Activated naive CD4-positive, alpha-beta T cell (primary cell): ENCODE data around the gene DYNLT2B.
"Not testable (repeated sequence)": the region's sequence is repeated elsewhere in the genome, so short reads cannot be mapped to it uniquely, and the experiment has no call there.

Experiments used
- DNase-seq, 4 experiments: peaks; one replicate each; lab custom pipeline; 2025; lab: John Stamatoyannopoulos, UW

The DYNLT2B gene

DNA sequence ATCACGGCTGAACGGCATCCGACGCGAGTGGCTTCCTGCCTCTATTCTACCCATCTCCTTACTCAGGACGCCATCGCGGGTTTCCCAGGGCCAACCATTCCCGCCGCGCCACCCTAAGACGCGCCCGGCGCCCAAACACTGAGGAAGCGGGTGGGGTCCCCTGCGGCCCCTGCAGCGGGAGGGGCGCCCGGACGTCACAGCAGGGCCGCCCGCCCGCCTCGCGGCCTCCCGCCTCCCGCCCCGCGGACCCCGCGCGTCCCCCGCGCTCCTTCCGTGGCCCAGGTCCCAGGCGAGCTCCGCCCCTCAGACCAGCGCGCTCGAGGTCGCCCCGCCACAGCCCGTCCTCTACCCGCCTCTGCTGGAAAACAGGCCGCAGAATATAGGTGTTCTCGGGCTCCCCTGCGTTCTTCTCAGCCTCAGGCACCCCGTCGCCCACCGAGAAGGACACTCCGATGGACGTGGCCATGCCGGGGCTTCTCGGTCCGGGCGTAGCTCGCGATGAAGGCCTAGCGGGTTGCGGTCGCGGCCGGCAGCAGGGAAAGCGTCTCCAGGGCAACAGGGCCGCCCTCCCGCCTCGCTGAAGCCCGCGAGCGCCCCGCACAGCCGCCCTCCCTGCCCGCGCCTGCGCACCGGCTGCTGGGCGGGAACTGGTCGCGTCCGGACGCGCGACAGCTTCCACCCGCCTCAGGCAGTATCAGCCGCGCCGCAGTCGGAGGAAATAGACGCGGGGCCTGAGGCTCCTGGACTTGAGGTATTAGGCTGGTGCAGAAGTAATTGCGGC lies at the start of gene DYNLT2B:
Gene DYNLT2B, minus strand, starts transcription at position 554 of the 781 bp plus-strand sequence. Its CDS starts 88 bp downstream, at position 466.
- DNase-seq = peak; percentile 58 to 84 (median 66)

DNA sequence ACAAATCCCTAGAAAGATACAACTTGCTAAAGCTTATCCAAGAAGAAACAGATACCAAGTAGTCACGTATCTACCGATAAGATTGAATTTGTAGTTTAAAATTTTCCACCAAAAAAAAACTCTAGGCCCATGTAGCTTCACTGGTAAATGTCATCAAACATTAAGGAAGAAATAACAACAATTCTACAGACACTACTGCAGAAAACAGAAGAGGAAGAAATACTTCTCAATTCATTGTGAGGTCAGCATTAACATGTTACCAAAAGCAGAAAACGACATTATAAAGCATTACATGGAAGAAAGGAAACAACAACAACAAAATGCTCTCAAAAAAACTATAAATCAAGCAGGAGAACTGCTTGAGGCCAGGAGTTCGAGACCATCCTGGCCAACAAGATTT lies 47.7 kb upstream of the DYNLT2B start:
- no peak for DNase-seq

DNA sequence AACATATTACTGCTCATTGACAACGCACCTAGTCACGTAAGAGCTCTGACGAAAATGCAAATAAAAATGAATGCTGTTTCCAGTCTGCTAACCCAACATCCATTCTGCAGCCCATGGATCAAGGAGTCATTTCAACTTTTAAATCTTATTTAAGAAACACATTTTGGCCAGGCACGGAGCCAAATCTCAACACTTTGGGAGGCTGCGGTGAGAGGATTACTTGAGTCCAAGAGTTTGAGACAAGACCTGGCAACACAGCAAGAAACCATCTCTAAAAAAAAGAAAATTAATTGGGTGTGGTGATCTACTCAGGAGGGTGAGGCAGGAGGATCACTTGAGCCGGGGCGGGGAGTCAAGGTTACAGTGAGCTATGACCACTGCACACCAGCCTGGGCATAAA lies 42.5 kb upstream of the DYNLT2B start:
- no peak for DNase-seq

DNA sequence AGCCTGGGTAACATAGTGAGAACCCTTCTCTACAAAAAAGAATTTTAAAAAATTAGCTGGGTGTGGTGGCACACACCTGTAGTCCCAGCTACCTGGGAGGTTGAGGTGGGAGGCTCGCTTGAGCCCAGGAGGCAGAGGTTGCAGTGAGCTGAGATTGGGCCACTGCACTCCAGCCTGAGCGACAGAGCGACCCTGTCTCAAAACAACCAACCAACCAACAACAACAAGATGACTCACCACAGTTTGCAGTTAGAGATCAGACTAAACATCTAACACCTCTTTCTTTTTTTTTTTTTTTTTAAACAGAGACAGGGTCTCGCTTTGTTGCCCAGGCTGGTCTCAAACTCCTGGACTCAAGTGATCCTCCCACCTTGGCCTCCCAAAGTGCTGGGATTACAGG lies 40.5 kb upstream of the DYNLT2B start:
- DNase-seq = not testable (repeated sequence)

DNA sequence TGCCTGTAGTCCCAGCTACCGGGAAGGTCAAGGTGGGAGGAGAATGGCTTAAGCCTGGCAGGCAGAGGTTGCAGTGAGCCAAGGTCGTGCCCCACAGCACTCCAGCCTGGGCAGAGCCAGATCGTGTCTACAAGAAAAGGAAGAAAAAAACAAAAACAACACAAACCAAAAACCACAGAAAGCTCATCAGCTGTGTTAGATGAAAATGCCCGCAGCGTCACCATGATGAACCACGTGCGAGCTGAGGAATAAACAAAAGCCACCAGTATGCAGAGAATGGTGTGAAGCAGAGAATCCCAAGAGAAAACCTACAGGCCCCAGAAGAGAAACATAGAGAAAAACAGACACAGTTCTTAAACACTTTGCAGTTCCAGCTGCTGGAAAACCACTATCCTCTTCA lies 39.9 kb upstream of the DYNLT2B start:
- DNase-seq = no peak

DNA sequence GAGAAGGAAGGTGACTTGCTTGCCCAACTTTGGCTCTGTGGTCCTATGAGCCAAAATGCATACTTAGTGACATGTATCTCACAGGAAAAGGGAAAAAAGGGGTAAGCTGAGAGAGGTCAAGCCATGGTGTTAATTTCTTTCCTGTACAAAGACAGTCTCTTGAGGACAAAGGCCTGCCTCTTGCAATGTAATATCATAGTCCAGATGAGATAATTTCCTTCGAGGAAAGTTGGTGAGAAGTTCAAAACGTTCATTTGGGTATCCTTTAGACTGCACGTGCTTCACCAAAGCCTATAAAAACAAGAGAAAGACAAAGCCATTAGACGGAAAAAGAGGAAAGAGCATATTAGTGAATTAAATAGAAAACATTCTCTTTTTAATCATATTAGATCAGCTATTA lies 38.5 kb upstream of the DYNLT2B start:
- DNase-seq = no peak

DNA sequence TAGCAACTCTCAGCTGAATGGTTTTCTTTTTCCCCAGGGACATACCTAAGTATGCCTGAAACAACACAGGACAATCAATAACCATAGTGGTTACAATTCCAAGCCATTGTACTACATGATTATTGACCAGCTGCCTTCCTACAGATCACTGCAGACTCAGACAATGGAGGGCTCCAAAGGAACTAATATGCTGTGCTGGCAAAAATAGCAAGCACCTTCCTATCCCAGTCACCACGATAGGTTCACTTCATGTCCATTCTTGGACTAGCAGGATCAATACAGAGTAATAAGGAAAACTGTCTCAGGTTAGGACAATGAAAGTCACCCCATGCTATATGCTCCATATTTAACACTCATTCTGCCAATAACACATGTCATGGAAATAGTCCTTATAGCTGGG lies 37.6 kb upstream of the DYNLT2B start:
- no peak for DNase-seq

DNA sequence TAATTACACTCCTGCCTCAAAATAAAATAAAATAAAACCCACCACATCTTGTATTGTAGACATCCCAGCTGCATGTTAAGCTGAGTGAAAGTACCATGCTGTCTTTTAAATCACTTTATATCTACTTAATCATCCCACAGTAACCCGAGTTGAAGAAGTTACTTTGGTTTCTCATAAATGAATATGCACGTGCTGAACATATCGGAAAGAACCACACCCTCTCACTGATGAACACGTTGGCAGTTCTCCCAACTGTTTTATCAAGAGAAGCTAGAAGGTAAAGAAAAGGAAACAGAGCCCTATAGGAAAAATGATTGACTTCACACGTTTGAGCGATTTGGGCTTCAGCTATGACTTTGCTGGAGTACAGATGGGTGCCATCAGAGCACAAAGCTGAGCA lies 36.1 kb upstream of the DYNLT2B start:
- no peak for DNase-seq

DNA sequence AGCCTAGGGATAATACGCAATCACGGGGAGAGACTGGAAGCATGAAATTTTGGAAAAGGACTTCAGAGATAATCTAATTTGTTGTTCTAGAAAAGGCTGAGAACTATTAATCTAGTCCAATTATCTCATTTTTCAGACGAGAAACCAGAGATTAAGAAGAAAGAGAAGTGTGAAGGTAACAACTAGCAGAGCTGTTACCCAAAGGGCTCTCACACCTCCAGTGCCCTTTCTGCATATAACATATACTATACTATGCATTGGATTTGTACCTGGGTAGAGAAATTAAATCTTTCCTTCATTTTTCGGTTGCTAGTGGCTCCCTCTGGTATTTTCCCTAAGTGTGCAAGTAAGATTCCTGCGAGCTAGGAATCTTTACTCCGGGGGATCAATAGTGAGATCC lies 33.5 kb upstream of the DYNLT2B start:
- no peak for DNase-seq

DNA sequence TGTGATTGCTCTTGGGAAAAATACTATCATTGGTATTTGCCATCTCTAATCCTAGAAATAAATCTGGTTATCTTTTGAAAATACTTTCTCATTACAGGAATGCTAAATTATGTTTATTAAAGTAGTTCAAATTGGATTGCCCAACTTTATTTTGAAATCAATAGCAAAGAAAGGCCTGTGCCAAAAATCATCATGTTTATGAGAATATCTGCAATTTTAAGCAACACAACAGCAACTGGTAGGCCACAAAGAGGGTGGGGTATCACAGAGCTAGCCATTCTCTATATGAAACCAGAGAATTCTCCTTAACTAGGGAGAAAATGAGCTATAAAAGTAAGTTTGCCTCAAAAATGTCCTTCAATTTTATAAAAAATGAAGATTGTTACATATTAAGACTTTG lies 32.0 kb upstream of the DYNLT2B start:
- DNase-seq = no peak

DNA sequence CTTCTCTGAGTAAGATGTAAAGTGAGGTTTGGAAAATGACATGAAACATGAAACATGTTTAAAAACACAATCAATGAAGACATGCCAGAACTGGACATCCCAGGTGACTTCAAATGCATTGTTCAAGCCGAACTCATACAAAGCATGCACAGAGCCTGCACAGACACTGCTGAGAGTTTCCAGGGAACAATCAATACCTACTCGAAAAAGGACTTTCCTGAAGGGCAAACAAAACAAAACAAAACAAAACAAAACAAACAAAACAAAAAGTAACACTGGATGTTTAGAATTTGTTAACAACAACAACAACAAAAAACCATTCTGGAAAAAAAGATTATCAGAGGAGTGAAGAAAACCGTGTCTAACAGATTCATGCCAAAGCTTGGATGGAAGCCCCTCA lies 30.7 kb upstream of the DYNLT2B start:
- no peak for DNase-seq

DNA sequence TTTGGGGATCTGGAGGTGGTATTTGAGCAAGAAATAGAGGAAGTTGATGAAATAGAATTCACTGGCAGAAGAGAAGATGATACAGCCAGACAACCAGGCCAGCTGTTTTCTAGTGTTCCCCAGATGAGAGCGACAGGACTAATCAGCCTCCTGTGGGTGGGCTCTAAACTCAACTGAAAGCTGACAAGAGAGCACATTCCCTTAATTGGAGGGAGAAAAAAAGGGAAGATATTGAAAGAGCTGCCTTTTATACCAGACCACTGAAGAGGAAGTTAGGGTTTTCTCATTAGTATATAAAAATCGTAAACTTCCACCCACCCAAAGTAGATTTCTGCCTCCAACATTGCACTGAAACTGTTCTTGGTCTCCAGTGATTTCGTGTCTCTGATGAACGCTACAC lies 26.6 kb upstream of the DYNLT2B start:
- no peak for DNase-seq

DNA sequence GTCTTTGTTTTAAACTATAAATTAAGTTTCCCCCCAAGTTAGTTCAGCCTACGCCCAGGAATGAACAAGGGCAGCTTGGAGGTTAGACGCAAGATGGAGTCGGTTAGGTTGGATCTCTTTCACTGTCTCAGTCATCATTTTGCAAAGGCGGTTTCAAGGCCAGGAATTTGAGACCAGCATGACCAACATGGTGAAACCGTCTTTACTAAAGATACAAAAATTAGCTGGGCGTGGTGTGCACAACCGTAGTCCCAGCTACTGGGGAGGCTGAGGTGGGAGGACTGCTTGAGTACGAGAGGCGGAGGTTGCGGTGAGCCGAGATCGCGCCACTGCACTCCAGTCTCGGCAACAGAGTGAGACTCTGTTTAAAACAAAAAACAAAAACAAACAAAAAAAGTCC lies 25.9 kb upstream of the DYNLT2B start:
- DNase-seq = not testable (repeated sequence)

DNA sequence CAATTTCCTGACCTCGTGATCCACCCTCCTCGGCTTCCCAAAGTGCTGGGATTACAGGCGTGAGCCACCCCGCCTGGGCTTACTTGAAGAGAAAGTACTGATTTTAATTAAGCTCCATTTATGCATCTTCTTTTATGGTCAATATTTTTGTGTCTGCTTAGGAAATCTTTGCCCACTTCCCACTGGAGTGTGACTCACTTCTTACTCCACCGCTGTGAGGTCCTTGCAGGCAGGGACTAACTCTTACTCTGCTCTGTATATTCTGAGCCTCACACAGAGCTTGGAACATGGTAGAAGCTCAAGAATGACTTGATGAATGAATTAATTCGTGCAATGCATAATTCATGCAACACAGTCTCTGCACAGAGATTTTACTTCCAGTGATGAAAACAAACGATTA lies 23.1 kb upstream of the DYNLT2B start:
- no peak for DNase-seq

DNA sequence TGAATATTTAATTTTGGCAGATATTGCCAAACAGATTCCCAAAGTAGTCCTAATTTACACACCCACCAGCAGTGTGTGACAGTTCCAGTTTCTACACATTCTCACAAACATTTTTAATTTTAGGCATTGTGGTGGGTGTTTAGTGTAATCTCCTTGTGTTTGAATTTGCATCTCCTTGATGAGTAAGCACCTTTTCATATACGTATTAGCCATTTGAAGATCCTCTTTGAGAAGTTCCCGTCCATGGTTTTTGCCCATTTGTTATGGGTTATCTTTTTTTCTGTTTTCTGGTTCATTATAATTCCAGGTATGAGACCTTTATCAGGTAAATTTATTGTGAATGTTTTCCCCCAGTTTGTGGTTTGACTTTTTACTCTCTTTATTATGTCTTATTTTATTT lies 22.4 kb upstream of the DYNLT2B start:
- no peak for DNase-seq

DNA sequence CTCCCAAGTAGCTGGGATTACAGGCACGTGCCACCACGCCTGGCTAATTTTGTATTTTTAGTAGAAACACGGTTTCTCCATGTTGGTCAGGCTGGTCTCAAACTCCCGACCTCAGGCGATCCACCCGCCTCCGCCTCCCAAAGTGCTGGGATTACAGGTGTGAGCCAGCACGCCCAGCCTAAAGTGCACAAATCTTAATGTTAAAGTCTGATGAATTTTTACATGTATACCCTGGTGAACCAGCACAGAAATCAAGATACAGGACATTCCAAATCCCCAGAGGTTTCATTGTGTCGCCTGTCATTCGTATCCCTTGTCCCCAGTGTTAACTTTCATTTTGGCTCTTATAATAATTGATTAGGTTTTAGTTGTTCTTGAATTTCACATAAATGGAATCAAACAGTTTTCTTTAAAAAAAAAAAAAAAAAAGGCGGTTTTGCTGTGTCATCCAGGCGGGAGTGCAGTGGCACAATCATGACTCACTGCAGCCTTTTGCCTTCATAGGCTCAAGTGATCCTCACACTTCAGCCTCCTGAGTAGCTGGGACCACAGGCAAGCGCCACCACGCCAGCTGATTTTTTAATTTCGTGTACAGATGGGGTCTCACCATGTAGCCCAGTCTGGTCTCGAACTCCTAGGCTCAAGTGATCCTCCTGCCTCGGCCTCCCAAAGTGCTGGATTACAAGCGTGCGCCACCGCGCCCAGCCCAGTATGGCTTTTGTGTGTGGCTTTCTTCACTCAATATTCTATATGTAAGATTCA lies 21.6 kb upstream of the DYNLT2B start:
- DNase-seq = no peak

DNA sequence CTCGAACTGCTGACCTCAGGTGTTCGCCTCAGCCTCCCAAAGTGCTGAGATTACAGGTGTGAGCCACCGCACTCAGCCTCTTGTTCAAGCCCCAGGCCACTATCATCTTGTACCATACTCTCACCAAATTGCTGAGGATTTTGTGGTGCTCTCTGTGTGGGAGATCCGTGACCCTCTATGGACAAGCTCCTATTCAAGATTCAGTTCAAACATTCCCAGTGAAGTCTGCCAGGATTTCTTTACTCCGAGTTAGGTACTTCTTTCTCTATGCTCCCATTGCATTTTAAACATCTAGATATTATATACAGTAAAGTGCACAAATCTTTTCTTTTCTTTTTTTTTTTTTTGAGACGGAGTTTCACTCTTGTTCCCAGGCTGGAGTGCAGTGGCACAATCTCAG lies 21.0 kb upstream of the DYNLT2B start:
- no peak for DNase-seq

DNA sequence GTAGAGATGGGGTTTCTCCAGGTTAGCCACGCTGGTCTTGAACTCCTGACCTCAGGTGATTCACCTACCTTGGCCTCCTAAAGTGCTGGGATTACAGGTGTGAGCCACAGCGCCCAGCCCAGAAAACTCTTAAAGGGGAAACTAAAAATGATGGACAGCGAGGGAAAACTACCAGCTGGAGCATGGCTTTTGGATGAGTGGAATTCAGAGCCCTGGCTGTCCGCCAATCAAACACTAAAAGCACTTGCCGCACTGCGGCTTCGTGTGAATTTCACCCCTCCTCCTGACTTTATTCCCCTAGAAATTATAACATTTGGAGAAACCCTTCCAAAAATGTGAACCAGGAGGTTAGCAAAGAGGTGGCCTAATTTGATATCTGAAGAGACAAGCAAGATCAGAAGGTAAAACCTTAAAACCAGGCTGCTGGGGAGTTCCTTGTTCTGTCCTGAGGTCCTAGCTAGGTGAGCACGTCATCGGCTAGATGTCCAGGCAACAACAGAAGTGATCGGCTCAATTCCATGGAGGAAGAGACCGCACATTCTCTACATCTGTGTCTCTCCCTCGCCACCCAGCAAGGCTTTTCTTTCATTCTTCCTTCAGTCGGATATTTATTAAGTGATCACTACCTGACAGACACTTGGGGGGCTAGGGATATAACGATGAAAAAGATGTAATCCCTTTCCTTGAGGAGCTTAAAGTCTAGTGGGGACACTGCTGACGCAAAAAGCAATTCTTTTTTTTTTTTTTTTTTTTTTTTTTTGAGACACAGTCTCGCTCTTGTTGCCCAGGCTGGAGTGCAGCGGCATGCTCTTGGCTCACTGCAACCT lies 18.5 kb upstream of the DYNLT2B start:
- no peak for DNase-seq

DNA sequence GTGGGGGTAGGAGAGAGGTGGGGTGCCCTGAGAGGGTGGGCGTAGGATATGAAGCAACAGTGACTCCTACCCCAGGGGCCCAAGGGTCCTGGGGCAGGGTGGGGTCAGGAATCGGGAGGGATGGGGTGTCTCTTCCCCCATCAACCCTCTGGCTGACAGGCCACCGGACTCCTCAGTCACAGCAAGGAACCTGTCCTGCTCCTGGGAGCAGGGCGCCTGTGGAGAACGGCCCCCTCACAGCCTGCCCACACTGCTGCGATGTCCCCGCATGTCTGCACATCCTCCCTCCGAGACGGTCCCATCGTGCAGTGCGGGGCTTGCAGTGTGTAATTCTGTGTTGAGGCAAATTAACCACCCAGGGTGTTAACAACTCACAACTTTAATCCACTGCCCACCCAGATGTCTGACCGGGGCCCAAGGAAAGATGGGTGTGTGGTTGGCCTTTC lies 17.5 kb upstream of the DYNLT2B start:
- DNase-seq = no peak

DNA sequence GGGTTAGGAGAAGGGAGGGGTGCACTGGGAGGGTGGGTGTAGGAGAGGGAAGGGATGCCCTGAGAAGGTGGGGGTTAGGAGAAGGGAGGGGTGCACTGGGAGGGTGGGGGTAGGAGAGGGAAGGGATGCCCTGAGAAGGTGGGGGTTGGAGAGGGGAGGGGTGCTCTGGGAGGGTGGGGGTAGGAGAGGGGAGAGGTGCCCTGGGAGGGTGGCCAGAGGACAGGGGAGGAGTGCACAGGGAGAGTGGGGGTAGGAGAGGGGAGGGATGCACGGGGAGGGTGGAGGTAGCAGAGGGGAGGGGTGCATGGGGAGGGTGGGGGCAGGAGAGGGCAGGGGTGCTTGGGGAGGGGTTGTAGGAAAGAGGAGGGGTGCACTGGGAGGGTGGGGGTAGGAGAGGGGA lies 16.9 kb upstream of the DYNLT2B start:
- no peak for DNase-seq

DNA sequence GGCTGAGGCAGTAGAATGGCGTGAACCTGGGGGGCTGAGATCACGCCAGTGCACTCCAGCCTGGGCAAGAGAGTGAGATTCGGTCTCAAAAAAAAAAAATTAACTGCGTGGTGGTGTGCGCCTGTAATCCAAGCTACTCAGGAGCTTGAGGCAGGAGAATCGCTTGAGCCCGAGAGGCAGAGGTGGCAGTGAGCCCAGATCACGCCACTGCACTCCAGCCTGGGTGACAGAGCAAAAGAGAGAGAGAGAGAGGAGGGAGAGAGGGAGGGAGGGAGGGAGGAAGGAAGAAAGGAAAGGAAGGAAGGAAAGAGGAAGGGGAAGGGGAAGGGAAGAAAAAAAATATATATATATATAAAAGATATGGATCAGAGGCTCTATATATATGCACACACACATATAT lies 14.1 kb upstream of the DYNLT2B start:
- DNase-seq = no peak

DNA sequence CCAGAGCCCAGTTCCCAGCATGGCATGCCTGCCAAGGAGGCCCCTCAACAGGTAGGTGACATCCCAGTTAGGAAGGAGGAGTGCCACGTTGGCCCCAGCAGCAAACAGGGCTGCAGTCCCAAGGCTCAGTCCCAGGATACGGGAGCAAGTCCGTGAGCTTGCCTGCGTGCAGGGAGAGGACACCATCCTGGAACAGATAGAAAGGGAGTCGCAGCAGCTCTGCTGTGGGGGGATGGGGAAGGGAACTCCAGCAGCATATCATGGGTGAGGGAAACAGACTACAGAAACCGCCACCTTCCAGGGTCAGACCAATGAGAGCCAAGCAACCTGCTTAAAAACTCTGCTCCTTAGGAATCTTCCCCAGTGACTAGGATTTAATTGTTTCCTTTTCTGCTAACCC lies 9.4 kb upstream of the DYNLT2B start:
- DNase-seq = no peak

DNA sequence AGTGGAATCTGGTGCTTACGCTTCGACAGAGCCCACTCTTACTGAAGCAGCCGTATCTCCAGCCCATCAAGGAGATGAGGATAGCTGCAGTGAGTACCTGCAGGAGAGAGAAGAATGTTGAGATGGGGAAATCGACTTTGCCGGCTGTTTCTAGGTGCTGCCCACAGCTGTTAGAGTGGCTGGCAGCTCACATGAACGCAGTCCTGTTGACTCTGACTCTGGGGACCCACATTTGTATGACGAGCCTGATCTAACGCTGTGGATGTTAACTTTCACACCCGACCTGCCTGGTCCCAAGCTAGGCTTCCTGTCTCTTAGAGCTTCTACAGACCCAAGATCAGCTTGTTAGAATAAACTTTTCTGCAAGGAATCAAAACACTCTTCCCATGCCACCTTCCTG lies 8.9 kb upstream of the DYNLT2B start:
- DNase-seq = no peak
